Mammary epithelial cell (primary cell): Measurements from ENCODE around the gene ABHD6.

Experiments
- CTCF ChIP-seq, 2 donors: IDR thresholded peaks in 1 of 2; conservative IDR thresholded peaks in 1 of 2; 2 replicates each; pipeline ENCODE4 v1.5.1; 2011 to 2012; ENCODE audit warnings: inconsistent platforms in 2 of 2, low read length in 2 of 2, mild to moderate bottlenecking in 2 of 2, control low read depth in 1 of 2, low read depth in 1 of 2; ENCODE audit not compliant: insufficient read depth in 1 of 2; ENCODE audit errors: extremely low read depth in 1 of 2
- EZH2 ChIP-seq: IDR thresholded peaks from 2 replicates; pipeline ENCODE4 v1.6.1; 2012; ENCODE audit warnings: low read length, inconsistent platforms, borderline replicate concordance

GRCh38 chr3:58193682-58194407 is 43.7 kb upstream of the ABHD6 start:
- TF ChIP-seq CTCF (conservative IDR thresholded peaks at IDR 0.05 in 1 of 2, IDR thresholded peaks at IDR 0.05 in 1 of 2; ENCODE audit: extremely low read depth in 1 of 2, insufficient read depth in 1 of 2, low read depth in 1 of 2, low read length in 2 of 2), result no peak
- no peak for TF ChIP-seq EZH2
